ENCODE measurements around the gene PSENEN.
"Not testable (repeated sequence)": the region's sequence is repeated elsewhere in the genome, so short reads cannot be mapped to it uniquely, and the experiment has no call there.

Gene PSENEN

GRCh38 chr19:35751839-35752745 is 6.6 kb downstream of the PSENEN start:
- DNase-seq (ENCODE audit: low spot score): no peak

GRCh38 chr19:35752746-35753350 is 7.4 kb downstream of the PSENEN start:
- DNase-seq (ENCODE audit: low spot score): no peak

GRCh38 chr19:35753634-35754369 is 8.4 kb downstream of the PSENEN start:
- DNase-seq (ENCODE audit: low spot score): no peak

- DNase-seq (ENCODE audit: low spot score): no peak
These were observed 9.1 kb downstream of the PSENEN start for GRCh38 chr19:35754370-35755130.

- no peak for DNase-seq (ENCODE audit: low spot score)
These were observed 9.7 kb downstream of the PSENEN start for GRCh38 chr19:35755131-35755549.

- peak; percentile 60 for DNase-seq (ENCODE audit: low spot score)
These were observed 10.3 kb downstream of the PSENEN start for GRCh38 chr19:35755550-35756376.

GRCh38 chr19:35756377-35757230 is 11.2 kb downstream of the PSENEN start, which contains the start of gene HSPB6:
Gene HSPB6, minus strand, starts transcription at chr19:35757029. Its CDS starts 21 bp downstream, at chr19:35757008.
- no peak for DNase-seq (ENCODE audit: low spot score)

- DNase-seq (ENCODE audit: low spot score): no peak
These were observed 11.8 kb downstream of the PSENEN start for GRCh38 chr19:35757231-35757748.

- peak; percentile 99 for DNase-seq (ENCODE audit: low spot score)
These were observed 12.5 kb downstream of the PSENEN start, which contains the start of gene PROSER3 for GRCh38 chr19:35757749-35758608. Gene PROSER3, plus strand, starts transcription at chr19:35758176. Its CDS starts 40 bp downstream, at chr19:35758216.

- no peak for DNase-seq (ENCODE audit: low spot score)
These were observed 14.2 kb downstream of the PSENEN start for GRCh38 chr19:35759697-35760096.

- no peak for DNase-seq (ENCODE audit: low spot score)
These were observed 15.4 kb downstream of the PSENEN start for GRCh38 chr19:35760711-35761349.

GRCh38 chr19:35764432-35765315 is 19.2 kb downstream of the PSENEN start:
- DNase-seq (ENCODE audit: low spot score): no peak

GRCh38 chr19:35766571-35767104 is 21.2 kb downstream of the PSENEN start:
- DNase-seq (ENCODE audit: low spot score): no peak

GRCh38 chr19:35767288-35768081 is 22.0 kb downstream of the PSENEN start:
- no peak for DNase-seq (ENCODE audit: low spot score)

GRCh38 chr19:35768082-35768421 is 22.6 kb downstream of the PSENEN start:
- no peak for DNase-seq (ENCODE audit: low spot score)

GRCh38 chr19:35772362-35772761 is 26.9 kb downstream of the PSENEN start:
- not testable (repeated sequence) for DNase-seq (ENCODE audit: low spot score)

All from hematopoietic multipotent progenitor cell treated with erythropoietin and hydrocortisone succinate and interleukin-3 and kit ligand, for 15 days (in vitro differentiated cells).